Upper lobe of right lung (tissue), 1 donor: ENCODE results near the gene CLK1. TPM values are rescaled to one million over a fixed set of nuclear protein-coding genes. Genes with fewer than 3 reads are reported as not detected.

Experiments used
- ATAC-seq: fragments of 200-7000 bp; cut with Tn5 transposase; one replicate; pipeline ENCODE4 v1.9.1; 2020; ENCODE audit warnings: mild to moderate bottlenecking, moderate library complexity
- DNase-seq: peaks from one replicate; pipeline ENCODE4 v3.0.0-alpha.2; 2020
- H3K27ac ChIP-seq: fragments of 200-600 bp; one replicate; pipeline ENCODE4 v1.8.0; 2022
- H3K27me3 ChIP-seq: fragments of 200-600 bp; one replicate; pipeline ENCODE4 v1.8.0; 2022; ENCODE audit warnings: mild to moderate bottlenecking
- H3K36me3 ChIP-seq: fragments of 200-600 bp; one replicate; pipeline ENCODE4 v1.8.0; 2022
- H3K4me1 ChIP-seq: fragments of 200-600 bp; one replicate; pipeline ENCODE4 v1.8.0; 2022
- H3K4me3 ChIP-seq: fragments of 200-600 bp; one replicate; pipeline ENCODE4 v1.8.0; 2022; ENCODE audit warnings: mild to moderate bottlenecking
- H3K9me3 ChIP-seq: fragments of 200-600 bp; one replicate; pipeline ENCODE4 v1.8.0; 2022
- intact Hi-C: fragments of 100-400 bp; cut with DNase I; formaldehyde crosslinking; loops from one replicate; pipeline ENCODE4 v1.11.0; 2022
- total RNA-seq: library from RNA; stranded (reverse); fragmentation: NEBNext Ultra II Directional; extraction: Animal tissue kit (Norgen Biotek cat#: 25700); gene quantifications from one replicate; pipeline ENCODE4 v1.2.1, GENCODE V29; 2021
- TF ChIP-seq, protein P1 (sequence below): fragments of 200-600 bp; IDR thresholded peaks from one replicate; pipeline ENCODE4 v1.8.0; 2022; ENCODE audit warnings: antibody characterized with exemption
- donor health status: DM: no; HTN: yes; CAD: no; lungs with severe emphysema.

The CLK1 gene
- total RNA-seq, 1 donor from 2014 or later = 108 TPM

DNA sequence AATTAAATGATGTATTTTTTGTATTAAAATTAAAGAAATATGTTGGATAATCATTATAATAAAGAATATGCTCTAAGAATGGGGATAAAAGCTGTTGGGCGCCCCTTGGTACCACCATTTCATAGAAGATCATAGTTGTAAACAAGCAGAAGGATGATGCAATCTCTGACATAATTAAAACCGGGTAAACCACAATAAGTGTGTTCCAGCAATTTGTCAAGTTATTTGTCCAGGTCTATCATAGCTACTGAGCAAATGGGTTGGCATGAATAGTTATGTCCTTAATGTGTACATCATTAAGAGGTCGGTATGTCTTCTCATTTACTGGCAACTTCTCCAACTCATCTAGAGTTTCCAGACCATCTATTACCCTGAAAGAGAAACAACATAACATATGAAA lies 6.7 kb upstream of the CLK1 start:
- Histone ChIP-seq H3K36me3 (peaks cover 42% of the 10 kb centered on the region), H3K4me3 (no peak overlapping the region)

DNA sequence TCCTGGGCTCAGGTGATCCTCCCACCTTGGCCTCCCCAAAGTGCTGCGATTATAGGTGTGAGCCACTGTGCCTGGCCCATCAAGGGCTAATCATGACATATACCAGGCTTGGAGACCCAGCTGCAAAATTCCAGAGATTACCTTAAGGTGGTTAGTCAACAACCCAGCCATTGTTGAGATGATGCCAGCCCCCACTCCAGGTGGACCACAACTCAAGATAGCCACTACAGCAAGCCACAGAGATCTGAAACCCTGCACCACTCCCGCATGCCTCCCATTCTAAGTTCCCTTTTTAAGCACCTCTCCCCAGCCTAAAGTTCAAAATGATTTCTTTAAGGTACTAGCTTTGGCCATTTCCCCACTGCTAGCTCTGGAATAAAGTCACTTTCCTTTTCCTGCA lies 4.6 kb upstream of the CLK1 start:
- Histone ChIP-seq H3K27ac (no peak overlapping the region), H3K36me3 (peaks cover 22% of the 10 kb centered on the region), H3K27me3 (no peaks in the 10 kb centered on the region), H3K4me3 (no peak overlapping the region), H3K4me1 (peaks cover 8% of the 10 kb centered on the region), H3K9me3 (no peaks in the 10 kb centered on the region)
- TF ChIP-seq, protein P1, sequence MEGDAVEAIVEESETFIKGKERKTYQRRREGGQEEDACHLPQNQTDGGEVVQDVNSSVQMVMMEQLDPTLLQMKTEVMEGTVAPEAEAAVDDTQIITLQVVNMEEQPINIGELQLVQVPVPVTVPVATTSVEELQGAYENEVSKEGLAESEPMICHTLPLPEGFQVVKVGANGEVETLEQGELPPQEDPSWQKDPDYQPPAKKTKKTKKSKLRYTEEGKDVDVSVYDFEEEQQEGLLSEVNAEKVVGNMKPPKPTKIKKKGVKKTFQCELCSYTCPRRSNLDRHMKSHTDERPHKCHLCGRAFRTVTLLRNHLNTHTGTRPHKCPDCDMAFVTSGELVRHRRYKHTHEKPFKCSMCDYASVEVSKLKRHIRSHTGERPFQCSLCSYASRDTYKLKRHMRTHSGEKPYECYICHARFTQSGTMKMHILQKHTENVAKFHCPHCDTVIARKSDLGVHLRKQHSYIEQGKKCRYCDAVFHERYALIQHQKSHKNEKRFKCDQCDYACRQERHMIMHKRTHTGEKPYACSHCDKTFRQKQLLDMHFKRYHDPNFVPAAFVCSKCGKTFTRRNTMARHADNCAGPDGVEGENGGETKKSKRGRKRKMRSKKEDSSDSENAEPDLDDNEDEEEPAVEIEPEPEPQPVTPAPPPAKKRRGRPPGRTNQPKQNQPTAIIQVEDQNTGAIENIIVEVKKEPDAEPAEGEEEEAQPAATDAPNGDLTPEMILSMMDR = no peak
- intact Hi-C loops = no loop called here
- ATAC-seq (no peak), DNase-seq (no peak)

More for the DNA sequence above, 6.7 kb upstream of the CLK1 start:
- H3K4me1 ChIP-seq = no peaks in the 10 kb centered on the region
- DNase-seq = no peak
- intact Hi-C loops = no loop called here
- no peaks in the 10 kb centered on the region for H3K9me3 ChIP-seq
- no peak for ATAC-seq
- no peak overlapping the region for H3K27ac ChIP-seq
- H3K27me3 ChIP-seq = no peaks in the 10 kb centered on the region
- TF ChIP-seq, protein P1 = no peak

DNA sequence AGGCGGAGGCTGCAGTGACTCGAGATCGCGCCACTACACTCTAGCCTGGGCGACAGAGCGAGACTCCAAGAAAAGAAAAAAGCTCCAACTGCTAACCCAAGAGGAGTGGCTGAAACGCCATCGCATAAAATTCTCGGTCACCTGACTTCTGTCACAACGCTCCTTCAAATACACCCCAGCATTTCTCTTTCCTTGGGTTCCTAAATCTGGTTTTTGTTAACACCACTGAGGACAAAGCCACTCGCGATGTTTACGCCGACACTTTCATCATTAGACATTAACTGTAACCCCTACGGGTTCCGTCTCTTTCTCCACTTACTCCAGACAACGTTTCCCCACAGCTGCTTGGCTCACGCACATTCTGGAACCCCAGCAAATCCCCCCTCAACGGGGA lies 679 bp downstream of the CLK1 start:
- peaks cover 29% of the 10 kb centered on the region for H3K36me3 ChIP-seq
- TF ChIP-seq, protein P1 = no peak
- H3K4me1 ChIP-seq = peaks cover 33% of the 10 kb centered on the region
- H3K27ac ChIP-seq = peak overlapping the region; percentile 100
- DNase-seq (no peak), ATAC-seq (no peak)
- no peaks in the 10 kb centered on the region for H3K9me3 ChIP-seq
- H3K4me3 ChIP-seq = peak overlapping the region; percentile 91
- H3K27me3 ChIP-seq = no peaks in the 10 kb centered on the region
- intact Hi-C loops = no loop called here

DNA sequence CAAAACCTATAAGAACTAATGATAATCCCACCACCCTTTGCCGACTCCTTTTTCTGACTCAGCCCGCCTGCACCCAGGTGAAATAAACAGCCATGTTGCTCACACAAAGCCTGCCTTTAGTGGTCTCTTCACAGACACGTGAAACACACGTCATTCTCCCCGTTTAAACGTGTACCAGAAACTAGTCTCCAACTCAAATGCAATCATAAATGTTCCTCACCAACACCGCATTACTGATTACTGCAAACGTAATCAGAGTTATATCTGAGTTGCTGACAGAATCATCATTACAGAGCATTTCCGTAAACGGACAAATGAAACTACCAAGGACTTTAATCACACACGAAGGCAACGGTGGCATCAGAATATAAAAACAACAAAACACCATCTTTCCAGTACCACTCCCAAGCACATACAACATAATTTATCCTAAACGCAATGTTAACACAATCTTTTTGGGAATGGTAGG lies 1.9 kb downstream of the CLK1 start:
- Histone ChIP-seq H3K4me1 (peaks cover 40% of the 10 kb centered on the region), H3K4me3 (peak overlapping the region; percentile 91), H3K36me3 (peaks cover 41% of the 10 kb centered on the region), H3K9me3 (no peaks in the 10 kb centered on the region), H3K27me3 (no peaks in the 10 kb centered on the region), H3K27ac (peak overlapping the region; percentile 100)
- intact Hi-C loops = no loop called here
- no peak for DNase-seq
- ATAC-seq = no peak
- TF ChIP-seq, protein P1 = no peak

DNA sequence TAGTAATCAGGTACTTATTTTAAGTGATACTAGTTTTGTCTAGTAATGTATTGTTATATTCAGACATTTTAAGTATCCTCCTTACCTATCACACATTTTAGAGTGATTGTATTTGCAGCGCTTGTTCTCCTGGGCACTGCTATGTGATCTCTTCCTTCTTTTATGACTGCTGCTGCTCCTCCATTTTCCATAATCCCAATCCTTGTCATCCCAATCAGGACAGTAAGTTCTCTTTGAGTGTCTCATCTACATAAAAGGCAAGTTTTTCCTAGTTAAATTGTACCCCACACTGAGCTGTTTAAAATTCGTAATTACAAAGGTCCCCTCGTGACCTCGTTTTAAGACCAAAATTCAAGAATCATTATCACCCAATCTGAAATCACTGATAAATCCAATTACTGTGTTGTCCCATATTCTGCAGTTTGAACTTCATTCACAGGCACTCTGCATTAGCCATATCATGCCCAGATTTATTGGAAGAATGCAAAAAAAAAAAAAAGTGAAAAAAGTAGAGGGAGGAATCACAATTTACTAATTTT lies 2.8 kb downstream of the CLK1 start:
- ATAC-seq = no peak
- peak overlapping the region; percentile 91 for H3K4me3 ChIP-seq
- TF ChIP-seq, protein P1 = no peak
- H3K27ac ChIP-seq = peak overlapping the region; percentile 100
- no peaks in the 10 kb centered on the region for H3K9me3 ChIP-seq
- no peaks in the 10 kb centered on the region for H3K27me3 ChIP-seq
- peaks cover 50% of the 10 kb centered on the region for H3K36me3 ChIP-seq
- no peak for DNase-seq
- H3K4me1 ChIP-seq = peaks cover 42% of the 10 kb centered on the region
- intact Hi-C loops = no loop called here
